NCI-H187 (cell line): ENCODE results near the gene TEX13A.
"Not testable (repeated sequence)": the region's sequence is repeated elsewhere in the genome, so short reads cannot be mapped to it uniquely, and the experiment has no call there.

Experiments
- DNase-seq, 2 experiments: peaks; one replicate each; lab custom pipeline; 2025; lab: John Stamatoyannopoulos, UW

TEX13A gene

GRCh38 chrX:105220636-105221035, at the start of gene TEX13A:
TEX13A (minus strand) TSS chrX:105220694; CDS start chrX:105220397, 297 bp downstream.
- DNase-seq = no peak

- DNase-seq = no peak
Observed at GRCh38 chrX:105269386-105269785, 48.9 kb upstream of the TEX13A start.

GRCh38 chrX:105267167-105267566, 46.7 kb upstream of the TEX13A start:
- no peak for DNase-seq

GRCh38 chrX:105266456-105266855, 46.0 kb upstream of the TEX13A start:
- no peak for DNase-seq

- DNase-seq = no peak
Observed at GRCh38 chrX:105265093-105265492, 44.6 kb upstream of the TEX13A start.

GRCh38 chrX:105263801-105264200, 43.3 kb upstream of the TEX13A start:
- DNase-seq = no peak

- DNase-seq = no peak
Observed at GRCh38 chrX:105263171-105263570, 42.7 kb upstream of the TEX13A start.

GRCh38 chrX:105260291-105261043, 40.0 kb upstream of the TEX13A start:
- DNase-seq = no peak

- DNase-seq = no peak
Observed at GRCh38 chrX:105241056-105241455, 20.6 kb upstream of the TEX13A start.

GRCh38 chrX:105237407-105237806, 16.9 kb upstream of the TEX13A start:
- not testable (repeated sequence) for DNase-seq

- no peak for DNase-seq
Observed at GRCh38 chrX:105229146-105229545, 8.7 kb upstream of the TEX13A start.

GRCh38 chrX:105228602-105229001, 8.1 kb upstream of the TEX13A start:
- DNase-seq = no peak

- DNase-seq = no peak
Observed at GRCh38 chrX:105226499-105226898, 6.0 kb upstream of the TEX13A start.

- DNase-seq = no peak
Observed at GRCh38 chrX:105221374-105221773, 880 bp upstream of the TEX13A start.

- no peak for DNase-seq
Observed at GRCh38 chrX:105219454-105220401, 766 bp downstream of the TEX13A start.

GRCh38 chrX:105211066-105211575, 9.4 kb downstream of the TEX13A start:
- no peak for DNase-seq

GRCh38 chrX:105210258-105210657, 10.2 kb downstream of the TEX13A start:
- no peak for DNase-seq

GRCh38 chrX:105209406-105209805, 11.1 kb downstream of the TEX13A start:
- DNase-seq = no peak

GRCh38 chrX:105191878-105192277, 28.6 kb downstream of the TEX13A start:
- no peak for DNase-seq

GRCh38 chrX:105190252-105190853, 30.1 kb downstream of the TEX13A start:
- DNase-seq = no peak

GRCh38 chrX:105189093-105189492, 31.4 kb downstream of the TEX13A start:
- DNase-seq = no peak

- no peak for DNase-seq
Observed at GRCh38 chrX:105179644-105180043, 40.9 kb downstream of the TEX13A start.
